A673 (cell line): ENCODE measurements around the gene SLC31A1. TPM values are rescaled to one million over a fixed set of nuclear protein-coding genes. Genes with fewer than 3 reads are reported as not detected.

Experiments used
- BruUV-seq: library from RNA; stranded (reverse); fragments of 400-500 nt; replicated peaks from 2 replicates; lab custom pipeline; 2021; lab: Mats Ljungman, UMichigan
- CTCF ChIA-PET: fragments of 300-600 bp; sonication (Branson Sonifier 250); formaldehyde crosslinking; loops from one replicate; lab custom pipeline; 2022; ENCODE audit warnings: antibody characterized with exemption; lab: Charles Lee
- POLR2A ChIA-PET: fragments of 300-600 bp; sonication (Branson Sonifier 250); formaldehyde crosslinking; loops from one replicate; lab custom pipeline; 2022; ENCODE audit warnings: antibody characterized with exemption; ENCODE audit not compliant: low non-redundant PET; lab: Charles Lee
- DNase-seq: peaks from one replicate; pipeline ENCODE4 v3.0.0-alpha.2; 2015; ENCODE audit warnings: low spot score
- H3K27ac ChIP-seq: fragments of 200-600 bp; sonication (generic); 2 replicates; pipeline ENCODE4 v1.5.1; 2016; ENCODE audit warnings: mixed run types, low read depth, mild to moderate bottlenecking, mixed read lengths, antibody characterized with exemption, low read length; ENCODE audit not compliant: poor library complexity, severe bottlenecking
- H3K27me3 ChIP-seq: fragments of 200-600 bp; sonication (generic); replicated peaks from 2 replicates; pipeline ENCODE4 v1.6.1; 2017; ENCODE audit warnings: mixed run types, low read depth, mild to moderate bottlenecking, mixed read lengths, antibody characterized with exemption, low read length; ENCODE audit not compliant: insufficient read depth, poor library complexity
- H3K36me3 ChIP-seq: fragments of 200-600 bp; sonication (generic); 2 replicates; pipeline ENCODE4 v1.6.1; 2016; ENCODE audit warnings: mixed run types, mild to moderate bottlenecking, mixed read lengths, antibody characterized with exemption, low read length; ENCODE audit not compliant: insufficient read depth, poor library complexity, severe bottlenecking
- H3K4me1 ChIP-seq: fragments of 200-600 bp; sonication (generic); 2 replicates; pipeline ENCODE4 v1.6.1; 2017; ENCODE audit warnings: mixed run types, mild to moderate bottlenecking, mixed read lengths, antibody characterized with exemption, low read length; ENCODE audit not compliant: insufficient read depth, poor library complexity, severe bottlenecking
- H3K4me3 ChIP-seq: fragments of 200-600 bp; sonication (generic); 2 replicates; pipeline ENCODE4 v1.5.1; 2016; ENCODE audit warnings: low read depth, mixed run types, mild to moderate bottlenecking, mixed read lengths, low read length; ENCODE audit not compliant: poor library complexity, severe bottlenecking
- H3K9me3 ChIP-seq: fragments of 200-600 bp; sonication (generic); 2 replicates; pipeline ENCODE4 v1.6.1; 2016; ENCODE audit warnings: mixed run types, low read depth, mild to moderate bottlenecking, mixed read lengths, antibody characterized with exemption, low read length; ENCODE audit not compliant: poor library complexity, severe bottlenecking
- CTCF ChIP-seq: fragments of 300-800, 200-600 bp; sonication (generic); conservative IDR thresholded peaks from 2 replicates; pipeline ENCODE4 v1.5.1; 2017; ENCODE audit warnings: low read depth, mild to moderate bottlenecking, antibody characterized with exemption, low read length, moderate library complexity, mixed read lengths
- EZH2 ChIP-seq: fragments of 200-600 bp; sonication (generic); IDR thresholded peaks from 2 replicates; pipeline ENCODE4 v1.6.1; 2017; ENCODE audit warnings: borderline replicate concordance, low read depth, mild to moderate bottlenecking, mixed read lengths, antibody characterized with exemption, low read length; ENCODE audit not compliant: poor library complexity, severe bottlenecking
- intact Hi-C: fragments of 100-400 bp; cut with micrococcal nuclease; formaldehyde crosslinking; loops from one replicate; pipeline ENCODE4 v1.10.0; 2022; ENCODE audit not compliant: unreplicated experiment
- total RNA-seq: library from RNA; stranded (reverse); gene quantifications from 2 replicates; pipeline ENCODE4 v1.2.3, GENCODE V29; 2021

SLC31A1 gene
- total RNA-seq, 1 experiment from 2014 or later = 32.7 TPM

GRCh38 chr9:113185271-113185670 lies 36.1 kb upstream of the SLC31A1 start:
- Histone ChIP-seq H3K27me3 (no peaks in the 10 kb centered on the region), H3K9me3 (no peaks in the 10 kb centered on the region), H3K4me3 (no peak overlapping the region), H3K27ac (no peak overlapping the region), H3K4me1 (no peaks in the 10 kb centered on the region), H3K36me3 (peaks cover 66% of the 10 kb centered on the region)
- intact Hi-C loops = no loop called here
- BruUV-seq = no TSS peak
- TF ChIP-seq CTCF (no peak), EZH2 (no peak)
- ChIA-PET POLR2A (no interaction called here), CTCF (no interaction called here)
- no peak for DNase-seq

GRCh38 chr9:113186137-113186755 lies 35.1 kb upstream of the SLC31A1 start:
- Histone ChIP-seq H3K36me3 (peaks cover 58% of the 10 kb centered on the region), H3K27ac (no peak overlapping the region), H3K4me1 (no peaks in the 10 kb centered on the region), H3K27me3 (no peaks in the 10 kb centered on the region), H3K4me3 (no peak overlapping the region), H3K9me3 (no peaks in the 10 kb centered on the region)
- POLR2A ChIA-PET = no interaction called here
- intact Hi-C loops = no loop called here
- CTCF ChIA-PET = no interaction called here
- no TSS peak for BruUV-seq
- no peak for DNase-seq
- TF ChIP-seq EZH2 (no peak), CTCF (no peak)

GRCh38 chr9:113187929-113188595 lies 33.3 kb upstream of the SLC31A1 start:
- BruUV-seq = no TSS peak
- Histone ChIP-seq H3K4me3 (no peak overlapping the region), H3K27me3 (no peaks in the 10 kb centered on the region), H3K4me1 (no peaks in the 10 kb centered on the region), H3K36me3 (peaks cover 40% of the 10 kb centered on the region), H3K27ac (no peak overlapping the region), H3K9me3 (no peaks in the 10 kb centered on the region)
- DNase-seq = peak; percentile 23
- intact Hi-C loops = no loop called here
- CTCF ChIA-PET = no interaction called here
- TF ChIP-seq CTCF = no peak
- no peak for TF ChIP-seq EZH2
- POLR2A ChIA-PET = no interaction called here
